Nasal cavity respiratory epithelium epithelial cell of viscerocranial mucosa (primary cell): ENCODE measurements around the gene SETD2. TPM values are rescaled to one million over a fixed set of nuclear protein-coding genes. Genes with fewer than 3 reads are reported as not detected.

ENCODE experiments used
- total RNA-seq: library from RNA; depleted of rRNA; stranded (reverse); fragments of >200 nt; gene quantifications from 2 replicates; pipeline ENCODE4 v1.2.3, GENCODE V29; 2014

The SETD2 gene, protein sequence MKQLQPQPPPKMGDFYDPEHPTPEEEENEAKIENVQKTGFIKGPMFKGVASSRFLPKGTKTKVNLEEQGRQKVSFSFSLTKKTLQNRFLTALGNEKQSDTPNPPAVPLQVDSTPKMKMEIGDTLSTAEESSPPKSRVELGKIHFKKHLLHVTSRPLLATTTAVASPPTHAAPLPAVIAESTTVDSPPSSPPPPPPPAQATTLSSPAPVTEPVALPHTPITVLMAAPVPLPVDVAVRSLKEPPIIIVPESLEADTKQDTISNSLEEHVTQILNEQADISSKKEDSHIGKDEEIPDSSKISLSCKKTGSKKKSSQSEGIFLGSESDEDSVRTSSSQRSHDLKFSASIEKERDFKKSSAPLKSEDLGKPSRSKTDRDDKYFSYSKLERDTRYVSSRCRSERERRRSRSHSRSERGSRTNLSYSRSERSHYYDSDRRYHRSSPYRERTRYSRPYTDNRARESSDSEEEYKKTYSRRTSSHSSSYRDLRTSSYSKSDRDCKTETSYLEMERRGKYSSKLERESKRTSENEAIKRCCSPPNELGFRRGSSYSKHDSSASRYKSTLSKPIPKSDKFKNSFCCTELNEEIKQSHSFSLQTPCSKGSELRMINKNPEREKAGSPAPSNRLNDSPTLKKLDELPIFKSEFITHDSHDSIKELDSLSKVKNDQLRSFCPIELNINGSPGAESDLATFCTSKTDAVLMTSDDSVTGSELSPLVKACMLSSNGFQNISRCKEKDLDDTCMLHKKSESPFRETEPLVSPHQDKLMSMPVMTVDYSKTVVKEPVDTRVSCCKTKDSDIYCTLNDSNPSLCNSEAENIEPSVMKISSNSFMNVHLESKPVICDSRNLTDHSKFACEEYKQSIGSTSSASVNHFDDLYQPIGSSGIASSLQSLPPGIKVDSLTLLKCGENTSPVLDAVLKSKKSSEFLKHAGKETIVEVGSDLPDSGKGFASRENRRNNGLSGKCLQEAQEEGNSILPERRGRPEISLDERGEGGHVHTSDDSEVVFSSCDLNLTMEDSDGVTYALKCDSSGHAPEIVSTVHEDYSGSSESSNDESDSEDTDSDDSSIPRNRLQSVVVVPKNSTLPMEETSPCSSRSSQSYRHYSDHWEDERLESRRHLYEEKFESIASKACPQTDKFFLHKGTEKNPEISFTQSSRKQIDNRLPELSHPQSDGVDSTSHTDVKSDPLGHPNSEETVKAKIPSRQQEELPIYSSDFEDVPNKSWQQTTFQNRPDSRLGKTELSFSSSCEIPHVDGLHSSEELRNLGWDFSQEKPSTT (N-terminal part only)
- total RNA-seq, result 32.8 and 59.8 TPM in 2 replicates

DNA sequence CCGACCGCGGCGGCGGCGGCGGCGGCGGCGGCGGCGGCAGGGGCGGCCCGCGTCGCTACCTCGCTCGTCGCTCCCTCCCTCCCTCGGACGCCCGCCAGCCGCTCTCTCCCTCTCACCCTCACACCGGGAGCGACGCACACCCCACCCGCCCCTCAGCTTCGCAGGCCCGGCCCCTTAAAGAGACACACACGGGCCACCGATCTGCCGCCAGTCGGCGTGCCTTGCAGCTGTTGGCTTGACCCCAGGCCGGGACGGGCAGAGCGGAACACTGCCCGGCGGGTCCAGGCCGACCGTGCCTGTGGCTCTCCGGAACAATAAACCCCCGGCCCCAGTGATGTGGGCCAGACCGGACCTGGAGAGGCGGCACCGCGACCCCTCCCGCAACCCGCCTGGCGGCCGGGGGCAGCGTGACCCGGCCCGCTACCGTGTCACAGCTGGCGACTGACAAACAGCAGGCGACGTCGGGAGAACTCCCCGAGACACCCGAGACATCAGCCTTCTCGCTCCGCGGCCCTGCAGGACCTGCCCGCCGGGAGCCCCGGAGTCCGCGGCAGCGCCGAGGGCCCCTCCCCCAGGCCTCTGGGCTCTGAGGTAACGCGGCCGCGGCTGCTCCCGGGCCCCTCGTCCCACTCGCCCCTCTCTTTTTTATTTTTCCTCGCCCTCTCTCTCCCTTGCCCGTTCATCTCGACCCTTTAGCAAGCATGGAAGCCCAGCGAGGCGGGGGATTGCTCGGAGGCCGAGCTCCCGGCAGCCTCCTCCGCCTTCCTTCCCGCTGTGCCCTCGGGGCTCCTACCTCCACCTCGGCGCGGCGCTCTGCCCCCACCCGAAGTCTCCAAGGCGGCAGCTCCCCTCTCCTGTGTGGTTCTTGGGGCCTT is at the start of gene SETD2:
TSS of gene SETD2 (minus strand) at position 107 of the 875 bp plus-strand sequence. CDS start 189 bp downstream, outside the sequence.

DNA sequence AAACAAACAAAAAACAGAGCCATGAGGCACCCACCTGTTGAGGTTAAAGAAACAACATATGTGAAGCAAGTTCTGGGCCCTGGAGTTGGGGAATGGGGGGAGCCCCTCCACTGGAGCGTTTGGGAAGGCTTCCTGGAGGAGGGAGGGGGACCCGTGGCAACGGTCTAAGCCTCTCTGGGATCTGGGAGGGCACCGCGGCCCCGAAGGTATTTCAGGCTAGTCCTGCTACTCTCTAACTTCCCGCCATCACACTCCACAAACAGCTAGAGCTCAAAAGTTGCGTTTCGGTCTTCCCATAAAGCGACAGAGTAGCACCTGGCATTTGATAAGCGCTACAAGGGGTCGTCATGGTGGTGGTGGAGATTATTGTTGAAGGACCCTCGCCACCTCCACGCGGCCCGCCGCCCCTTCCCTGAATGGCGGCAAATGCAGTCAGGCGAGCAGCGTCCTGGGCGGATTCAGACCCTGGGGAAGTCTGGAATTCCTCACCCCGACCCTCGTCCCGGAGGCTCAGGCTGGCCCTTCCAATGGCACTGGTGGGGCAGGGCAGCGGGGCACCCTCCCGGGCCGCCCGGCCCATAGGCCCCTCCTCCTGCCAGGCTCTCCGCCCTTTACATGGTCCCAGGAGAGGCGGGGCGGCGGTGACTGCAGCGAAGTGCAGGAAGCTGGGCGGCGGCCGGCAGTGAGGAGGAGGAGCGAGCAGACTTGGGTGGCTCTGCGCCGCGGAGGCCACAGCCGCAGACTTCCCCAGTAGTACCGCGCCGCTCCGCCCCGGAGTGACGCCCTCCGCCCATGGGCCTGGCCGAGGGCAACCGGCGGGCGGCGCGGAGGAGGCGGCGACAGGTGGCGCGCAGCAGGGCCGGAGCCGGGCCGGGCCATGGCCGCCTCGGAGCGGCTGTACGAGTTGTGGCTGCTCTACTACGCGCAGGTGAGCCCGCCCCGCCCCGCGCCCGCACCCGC is 184.6 kb downstream of the SETD2 start, which contains the start of gene NBEAL2:
TSS of gene NBEAL2 (plus strand) at position 682 of the 960 bp plus-strand sequence. CDS start at position 878, 196 bp downstream.

DNA sequence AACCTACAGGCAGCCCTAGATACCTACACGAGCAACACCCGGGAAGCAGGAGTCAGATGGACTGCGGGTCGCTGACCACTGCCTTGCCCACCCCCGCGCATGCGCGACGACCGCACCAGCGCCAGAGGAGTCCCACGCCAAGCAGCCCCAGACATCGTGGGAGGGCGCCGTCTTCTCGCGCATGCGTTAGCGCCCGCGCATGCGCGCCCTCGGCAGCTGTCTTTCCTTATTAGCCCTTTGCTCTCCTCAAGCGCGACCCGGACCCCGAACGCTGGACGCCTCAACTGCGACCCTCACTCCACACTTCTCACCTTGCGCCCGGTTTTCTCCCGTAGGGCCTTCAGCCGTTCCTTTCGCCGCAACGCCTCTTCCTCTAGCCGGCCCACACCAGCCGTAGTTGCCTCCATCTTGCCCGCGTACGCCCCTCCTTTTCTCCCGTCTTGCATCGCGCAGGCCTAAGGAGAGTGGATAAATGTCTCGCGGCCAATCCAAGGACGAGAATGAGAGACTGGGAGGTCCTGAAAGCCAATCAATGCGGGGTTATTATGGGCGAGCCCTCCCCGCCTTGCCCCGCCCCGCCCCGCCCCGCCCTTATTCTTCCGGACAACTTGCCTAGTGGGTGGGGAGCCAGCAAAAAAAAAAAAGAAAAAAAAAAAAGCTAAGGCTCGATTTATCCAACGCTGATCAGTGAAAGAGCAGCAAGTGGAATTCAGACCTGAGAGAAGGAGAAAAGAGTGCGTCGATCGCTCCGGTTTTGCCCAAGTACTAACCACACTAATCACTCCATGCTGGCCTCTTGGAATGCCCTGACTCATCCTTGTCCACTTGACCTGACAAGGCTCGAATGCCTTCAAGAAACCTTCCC is 187.4 kb downstream of the SETD2 start, which contains the start of gene CCDC12:
TSS of gene CCDC12 (minus strand) at position 420 of the 865 bp plus-strand sequence. CDS start at position 407, 13 bp downstream.

Other genes starting within 250 kb of the SETD2 start
- 26.0 and 29.5 TPM in 2 replicates for gene CCDC12, start 187.4 kb downstream of the SETD2 start, total RNA-seq
- 15.7 and 44.0 TPM in 2 replicates for gene NBEAL2, start 184.4 kb downstream of the SETD2 start, total RNA-seq
- gene KIF9, start 118.7 kb upstream of the SETD2 start, total RNA-seq, result 1.4 and 2.9 TPM in 2 replicates
- gene KLHL18, start 118.8 kb upstream of the SETD2 start, total RNA-seq, result 26.7 and 32.3 TPM in 2 replicates
- 13.7 and 33.0 TPM in 2 replicates for gene PTPN23, start 216.9 kb upstream of the SETD2 start, total RNA-seq